AG04449 (cell line): ENCODE results near the gene ZNF845.
"Not testable (repeated sequence)": the region's sequence is repeated elsewhere in the genome, so short reads cannot be mapped to it uniquely, and the experiment has no call there.

ENCODE experiments used
- CTCF ChIA-PET: fragments of 350-600 bp; formaldehyde crosslinking; extraction: SDS; loops from one replicate; lab custom pipeline; 2021; ENCODE audit warnings: antibody characterized with exemption; lab: Yijun Ruan, JAX
- POLR2A ChIA-PET: fragments of 400-600, 350-600 bp; formaldehyde crosslinking; extraction: SDS; loops from one replicate; lab custom pipeline; 2020; ENCODE audit warnings: antibody characterized with exemption, inconsistent platforms; lab: Yijun Ruan, JAX
- DNase-seq: peaks from one replicate; pipeline ENCODE4 v3.0.0-alpha.2; 2010; ENCODE audit warnings: low read depth, low spot score
- H3K4me3 ChIP-seq: 2 replicates; pipeline ENCODE4 v1.5.1; 2011; ENCODE audit warnings: low read depth, mild to moderate bottlenecking, control low read depth, low read length
- TF ChIP-seq, protein P1 (sequence below): IDR thresholded peaks from one replicate; pipeline ENCODE4 v1.5.1; 2011; ENCODE audit warnings: mild to moderate bottlenecking, moderate library complexity, low read length, control low read depth, inconsistent platforms; ENCODE audit not compliant: insufficient read depth; ENCODE audit errors: missing control alignments

The ZNF845 gene

DNA sequence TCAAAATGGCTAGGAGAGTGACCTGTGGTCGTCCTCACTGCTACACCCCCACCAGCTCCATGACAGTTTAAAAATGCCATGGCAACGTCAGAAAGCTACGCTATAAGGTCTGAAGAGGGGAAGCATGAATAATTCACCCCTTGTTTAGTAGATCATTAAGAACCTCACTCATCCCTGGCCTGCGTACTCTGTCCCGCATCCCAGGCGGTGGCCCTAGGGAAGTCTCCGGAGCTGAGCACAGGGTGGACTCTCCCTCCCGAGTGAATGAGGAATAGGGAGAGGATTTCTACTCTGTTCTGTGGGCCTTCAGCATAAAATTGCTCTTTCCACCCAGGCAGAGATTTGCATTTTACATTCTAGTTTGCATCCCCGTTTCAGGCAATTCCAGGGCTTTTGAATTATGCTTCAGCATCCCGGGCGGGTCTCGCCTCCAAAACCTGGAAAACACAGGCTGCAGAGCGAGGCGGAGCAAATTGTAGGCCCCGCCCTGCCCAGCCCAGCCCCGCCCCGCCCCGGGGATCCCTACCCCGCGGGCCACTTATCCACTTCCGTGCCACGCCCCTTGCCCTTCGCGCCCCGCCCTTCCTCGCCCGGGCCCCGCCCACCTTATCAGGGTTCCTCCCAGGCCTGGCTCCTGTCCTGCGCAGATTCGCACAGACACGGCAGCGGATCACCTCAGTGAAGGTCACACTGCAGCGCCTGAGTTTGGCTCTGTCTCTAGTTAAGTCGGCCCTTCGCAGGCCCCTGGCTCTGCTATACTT is 24.5 kb downstream of the ZNF845 start:
- no peak for DNase-seq
- no peak overlapping the region for H3K4me3 ChIP-seq
- CTCF ChIA-PET = interaction anchor here (1.8 kb wide), 1 partner anchor 163 kb away, joined by 10 read pairs; no protein-coding TSS in a partner anchor
- POLR2A ChIA-PET = no interaction called here
- TF ChIP-seq, protein P1, sequence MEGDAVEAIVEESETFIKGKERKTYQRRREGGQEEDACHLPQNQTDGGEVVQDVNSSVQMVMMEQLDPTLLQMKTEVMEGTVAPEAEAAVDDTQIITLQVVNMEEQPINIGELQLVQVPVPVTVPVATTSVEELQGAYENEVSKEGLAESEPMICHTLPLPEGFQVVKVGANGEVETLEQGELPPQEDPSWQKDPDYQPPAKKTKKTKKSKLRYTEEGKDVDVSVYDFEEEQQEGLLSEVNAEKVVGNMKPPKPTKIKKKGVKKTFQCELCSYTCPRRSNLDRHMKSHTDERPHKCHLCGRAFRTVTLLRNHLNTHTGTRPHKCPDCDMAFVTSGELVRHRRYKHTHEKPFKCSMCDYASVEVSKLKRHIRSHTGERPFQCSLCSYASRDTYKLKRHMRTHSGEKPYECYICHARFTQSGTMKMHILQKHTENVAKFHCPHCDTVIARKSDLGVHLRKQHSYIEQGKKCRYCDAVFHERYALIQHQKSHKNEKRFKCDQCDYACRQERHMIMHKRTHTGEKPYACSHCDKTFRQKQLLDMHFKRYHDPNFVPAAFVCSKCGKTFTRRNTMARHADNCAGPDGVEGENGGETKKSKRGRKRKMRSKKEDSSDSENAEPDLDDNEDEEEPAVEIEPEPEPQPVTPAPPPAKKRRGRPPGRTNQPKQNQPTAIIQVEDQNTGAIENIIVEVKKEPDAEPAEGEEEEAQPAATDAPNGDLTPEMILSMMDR = no peak

DNA sequence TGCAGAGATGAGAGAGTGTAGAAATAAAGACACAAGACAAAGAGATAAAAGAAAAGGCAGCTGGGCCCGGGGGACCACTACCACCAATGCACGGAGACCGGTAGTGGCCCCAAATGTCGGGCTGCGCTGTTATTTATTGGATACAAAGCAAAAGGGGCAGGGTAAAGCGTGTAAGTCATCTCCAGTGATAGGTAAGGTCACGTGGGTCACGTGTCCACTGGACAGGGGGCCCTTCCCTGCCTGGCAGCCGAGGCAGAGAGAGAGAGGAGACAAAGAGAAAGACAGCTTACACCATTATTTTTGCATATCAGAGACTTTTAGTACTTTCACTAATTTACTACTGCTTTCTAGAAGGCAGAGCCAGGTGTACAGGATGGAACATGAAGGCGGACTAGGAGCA is 26.5 kb downstream of the ZNF845 start:
- DNase-seq, POLR2A ChIA-PET, H3K4me3 ChIP-seq: not testable (repeated sequence)
- CTCF ChIA-PET = interaction anchor here (1.8 kb wide), 1 partner anchor 165 kb away, joined by 10 read pairs; no protein-coding TSS in a partner anchor

DNA sequence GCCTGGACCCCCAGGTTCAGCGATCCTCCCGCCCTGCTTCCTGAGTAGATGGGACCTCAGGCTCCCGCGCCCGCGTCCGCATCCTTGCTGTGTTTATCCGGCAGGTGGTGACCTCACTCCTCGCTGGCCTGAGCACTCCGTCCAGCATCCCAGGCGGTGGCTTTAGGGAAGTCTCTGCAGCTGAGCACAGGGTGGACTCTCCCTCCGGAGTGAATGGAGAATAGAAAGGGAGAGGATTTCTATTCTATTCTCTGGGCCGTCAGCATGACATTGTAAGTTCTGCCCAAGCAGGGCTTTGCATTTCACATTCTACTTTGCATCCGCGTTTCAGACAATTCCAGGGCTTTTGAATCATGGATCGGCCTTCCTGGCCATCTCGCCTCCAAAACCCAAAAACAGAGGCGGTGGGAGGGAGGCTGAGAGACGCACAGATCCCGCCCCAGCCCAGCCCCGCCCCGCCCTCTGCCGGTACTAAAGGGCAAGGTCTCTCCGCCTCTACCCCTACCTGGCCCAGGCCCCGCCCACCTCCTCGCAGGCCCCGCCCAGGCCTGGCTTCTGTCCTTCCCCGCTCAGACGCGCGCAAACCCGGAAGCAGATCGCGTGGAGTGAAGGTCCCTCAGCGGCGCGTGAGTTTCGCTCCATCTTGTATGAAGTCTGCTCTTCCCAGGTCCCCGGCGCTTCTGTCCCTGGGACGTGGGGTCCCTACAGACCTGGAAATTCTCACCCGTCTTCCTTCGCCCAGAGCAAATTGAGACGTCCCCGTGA is 31.8 kb downstream of the ZNF845 start, which contains the start of gene ZNF525:
ZNF525 (plus strand) TSS at position 572 of the 765 bp plus-strand sequence. CDS start 6,577 bp downstream, outside the sequence.
- DNase-seq = no peak
- CTCF ChIA-PET = interaction anchor here (0.6 kb wide), 1 partner anchor 304 kb away, joined by 3 read pairs; no protein-coding TSS in a partner anchor
- TF ChIP-seq, protein P1 = no peak
- peak within 1 kb of the TSS; percentile 73 for H3K4me3 ChIP-seq
- POLR2A ChIA-PET = no interaction called here

DNA sequence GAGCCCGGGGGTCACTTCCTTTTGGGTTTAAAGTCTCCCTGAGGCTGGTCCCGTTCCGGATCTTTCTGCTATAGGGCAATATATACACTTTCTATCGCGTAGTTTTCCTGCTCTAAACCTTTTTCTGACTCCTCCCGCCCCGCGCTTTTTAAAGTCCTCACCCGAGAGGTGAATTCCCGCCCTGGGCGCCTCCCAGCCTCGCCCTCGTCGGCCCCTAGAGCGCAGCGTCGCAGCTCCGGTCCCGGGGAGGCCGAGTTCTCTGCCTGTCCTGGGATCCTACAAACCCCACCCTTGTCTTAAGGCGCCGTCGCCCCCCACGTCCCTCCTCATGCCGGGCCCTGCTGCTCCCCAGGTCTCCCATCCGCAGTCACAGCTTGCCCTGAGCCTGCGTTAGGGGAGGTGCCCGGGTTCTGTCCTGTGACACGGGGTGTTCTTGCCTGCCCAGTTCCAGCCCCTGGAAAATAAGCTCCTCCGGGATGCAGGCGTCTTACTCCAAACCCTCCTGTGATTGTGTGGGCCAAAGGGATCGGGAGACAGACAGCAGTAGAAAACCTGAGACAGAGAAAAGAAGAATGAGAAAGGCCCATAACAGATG is 32.4 kb downstream of the ZNF845 start:
- POLR2A ChIA-PET = no interaction called here
- CTCF ChIA-PET = no interaction called here
- no peak for DNase-seq
- peak overlapping the region; percentile 73 for H3K4me3 ChIP-seq
- TF ChIP-seq, protein P1 = no peak

DNA sequence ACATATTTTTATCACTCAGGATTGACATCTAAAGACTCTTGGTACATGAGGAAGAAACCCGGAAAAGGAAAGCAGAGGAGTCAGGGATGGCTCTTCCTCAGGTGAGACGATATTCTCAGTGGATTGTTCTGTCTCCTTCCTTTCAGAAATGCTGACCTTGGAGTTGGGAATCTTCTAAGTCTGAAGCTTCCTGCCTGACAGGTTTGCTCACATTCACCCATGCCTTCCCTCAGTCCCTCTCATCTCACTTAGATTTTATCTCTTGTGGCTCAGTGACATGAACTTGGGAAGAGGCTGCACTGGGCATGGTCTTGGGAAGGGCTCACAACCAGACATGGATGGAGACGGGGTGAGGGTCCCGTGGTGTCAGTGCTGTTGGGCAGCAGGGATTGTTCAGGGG is 38.6 kb downstream of the ZNF845 start:
- POLR2A ChIA-PET = no interaction called here
- H3K4me3 ChIP-seq = no peak overlapping the region
- no peak for DNase-seq
- CTCF ChIA-PET = no interaction called here
- TF ChIP-seq, protein P1 = no peak

DNA sequence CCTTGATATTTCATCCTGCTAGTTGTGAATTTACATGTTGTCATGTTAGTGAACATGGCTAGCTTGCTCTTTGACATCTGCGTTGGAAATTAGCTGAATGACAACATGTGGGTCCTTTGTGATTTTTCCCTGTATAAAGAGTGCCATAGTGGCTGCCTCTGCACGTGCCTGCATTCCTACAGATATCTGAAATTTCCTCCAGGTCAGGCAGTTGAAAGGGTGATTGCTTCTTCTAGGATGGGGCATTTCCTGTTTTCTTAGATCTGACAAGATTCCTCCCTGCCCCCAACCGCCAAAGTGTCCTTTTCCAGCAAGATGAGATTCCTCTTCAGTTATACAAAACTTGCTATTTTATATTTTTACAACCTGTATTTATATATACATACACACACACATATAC is 40.7 kb downstream of the ZNF845 start:
- POLR2A ChIA-PET = no interaction called here
- no peak for DNase-seq

More for the DNA sequence above, 40.7 kb downstream of the ZNF845 start:
- CTCF ChIA-PET = no interaction called here
- TF ChIP-seq, protein P1 = no peak
- H3K4me3 ChIP-seq = no peak overlapping the region
